ENCODE data around the gene ATXN1. TPM values are rescaled to one million over a fixed set of nuclear protein-coding genes. Genes with fewer than 3 reads are reported as not detected.

The ATXN1 gene
- total and polyA plus RNA-seq, 2 of the 13 experiments (the other 11 are each of a cell fraction or from before 2014, with no cell fraction given): 20.7 to 39.5 TPM

DNA sequence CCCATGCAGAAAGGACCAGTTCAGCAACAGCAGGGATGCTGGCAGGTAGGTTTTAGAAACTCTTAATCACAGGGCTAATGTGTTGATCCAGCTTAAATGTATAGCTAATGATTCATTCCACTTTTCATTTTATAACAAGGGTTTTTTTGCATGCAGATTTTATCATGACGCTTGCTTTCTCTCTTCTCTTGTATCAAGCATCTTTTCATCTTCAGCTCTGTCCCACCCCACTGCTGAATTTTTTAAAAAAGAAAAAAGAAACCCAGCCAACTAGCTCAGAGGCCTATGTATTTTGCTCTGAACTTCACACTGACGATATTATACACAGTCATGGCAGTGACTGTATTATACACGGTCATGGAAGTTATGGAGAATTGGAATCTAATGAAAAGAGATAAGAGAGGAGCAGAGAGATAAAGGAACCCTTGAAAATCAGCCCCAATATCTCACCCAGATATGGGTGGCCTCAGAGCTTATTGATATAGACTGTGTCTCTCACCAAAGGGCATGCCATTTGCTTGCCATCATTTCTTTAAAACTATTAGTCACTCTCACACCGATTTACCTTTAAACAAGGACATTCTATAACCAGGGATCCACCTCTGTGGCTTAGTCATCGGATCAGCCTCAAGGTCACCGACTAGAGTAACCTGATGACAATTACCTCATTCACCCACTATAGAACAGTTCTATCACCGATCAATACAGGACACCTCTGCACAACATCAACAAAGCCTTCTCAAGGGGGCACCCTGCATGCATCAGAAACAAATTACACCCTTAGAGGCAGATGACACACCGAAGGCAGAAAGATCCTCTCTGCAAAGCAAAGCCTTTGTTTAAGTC lies 222.0 kb downstream of the ATXN1 start (continued):
- TF ChIP-seq, protein P1, sequence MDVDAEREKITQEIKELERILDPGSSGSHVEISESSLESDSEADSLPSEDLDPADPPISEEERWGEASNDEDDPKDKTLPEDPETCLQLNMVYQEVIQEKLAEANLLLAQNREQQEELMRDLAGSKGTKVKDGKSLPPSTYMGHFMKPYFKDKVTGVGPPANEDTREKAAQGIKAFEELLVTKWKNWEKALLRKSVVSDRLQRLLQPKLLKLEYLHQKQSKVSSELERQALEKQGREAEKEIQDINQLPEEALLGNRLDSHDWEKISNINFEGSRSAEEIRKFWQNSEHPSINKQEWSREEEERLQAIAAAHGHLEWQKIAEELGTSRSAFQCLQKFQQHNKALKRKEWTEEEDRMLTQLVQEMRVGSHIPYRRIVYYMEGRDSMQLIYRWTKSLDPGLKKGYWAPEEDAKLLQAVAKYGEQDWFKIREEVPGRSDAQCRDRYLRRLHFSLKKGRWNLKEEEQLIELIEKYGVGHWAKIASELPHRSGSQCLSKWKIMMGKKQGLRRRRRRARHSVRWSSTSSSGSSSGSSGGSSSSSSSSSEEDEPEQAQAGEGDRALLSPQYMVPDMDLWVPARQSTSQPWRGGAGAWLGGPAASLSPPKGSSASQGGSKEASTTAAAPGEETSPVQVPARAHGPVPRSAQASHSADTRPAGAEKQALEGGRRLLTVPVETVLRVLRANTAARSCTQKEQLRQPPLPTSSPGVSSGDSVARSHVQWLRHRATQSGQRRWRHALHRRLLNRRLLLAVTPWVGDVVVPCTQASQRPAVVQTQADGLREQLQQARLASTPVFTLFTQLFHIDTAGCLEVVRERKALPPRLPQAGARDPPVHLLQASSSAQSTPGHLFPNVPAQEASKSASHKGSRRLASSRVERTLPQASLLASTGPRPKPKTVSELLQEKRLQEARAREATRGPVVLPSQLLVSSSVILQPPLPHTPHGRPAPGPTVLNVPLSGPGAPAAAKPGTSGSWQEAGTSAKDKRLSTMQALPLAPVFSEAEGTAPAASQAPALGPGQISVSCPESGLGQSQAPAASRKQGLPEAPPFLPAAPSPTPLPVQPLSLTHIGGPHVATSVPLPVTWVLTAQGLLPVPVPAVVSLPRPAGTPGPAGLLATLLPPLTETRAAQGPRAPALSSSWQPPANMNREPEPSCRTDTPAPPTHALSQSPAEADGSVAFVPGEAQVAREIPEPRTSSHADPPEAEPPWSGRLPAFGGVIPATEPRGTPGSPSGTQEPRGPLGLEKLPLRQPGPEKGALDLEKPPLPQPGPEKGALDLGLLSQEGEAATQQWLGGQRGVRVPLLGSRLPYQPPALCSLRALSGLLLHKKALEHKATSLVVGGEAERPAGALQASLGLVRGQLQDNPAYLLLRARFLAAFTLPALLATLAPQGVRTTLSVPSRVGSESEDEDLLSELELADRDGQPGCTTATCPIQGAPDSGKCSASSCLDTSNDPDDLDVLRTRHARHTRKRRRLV (CRISPR knock-in tag; IDR thresholded peaks at IDR 0.05): peak; percentile 52; the same call in 1 of the 2 replicates
- TF ChIP-seq ZNF160 (CRISPR knock-in tag; IDR thresholded peaks at IDR 0.05) (no peak; the same call in 1 of the 2 replicates), PHF8 (CRISPR knock-in tag; IDR thresholded peaks at IDR 0.05) (no peak), NFYC (CRISPR knock-in tag; IDR thresholded peaks at IDR 0.05) (no peak), GATAD1 (CRISPR knock-in tag; IDR thresholded peaks at IDR 0.05) (peak; percentile 58), XRCC5 (optimal IDR thresholded peaks at IDR 0.05; ENCODE audit: low read length) (no peak), SAP130 (CRISPR knock-in tag; IDR thresholded peaks at IDR 0.05; ENCODE audit: low read depth) (peak; percentile 84), FOXP1 (IDR thresholded peaks at IDR 0.05) (peak; percentile 88), FOXP1 (CRISPR knock-in tag; IDR thresholded peaks at IDR 0.05) (peak; percentile 97), SP5 (CRISPR knock-in tag; IDR thresholded peaks at IDR 0.05; ENCODE audit: borderline replicate concordance, low read depth) (peak; percentile 37; the same call in 1 of the 2 replicates), ZNF547 (CRISPR knock-in tag; IDR thresholded peaks at IDR 0.05) (no peak), ZNF550 (CRISPR knock-in tag; IDR thresholded peaks at IDR 0.05; ENCODE audit: borderline replicate concordance) (no peak), ZNF614 (CRISPR knock-in tag; IDR thresholded peaks at IDR 0.05; ENCODE audit: borderline replicate concordance) (peak; percentile 91), RFX3 (CRISPR knock-in tag; IDR thresholded peaks at IDR 0.05) (no peak), TMF1 (CRISPR knock-in tag; IDR thresholded peaks at IDR 0.05; ENCODE audit: low read depth) (no peak), NCOA2 (CRISPR knock-in tag; IDR thresholded peaks at IDR 0.05) (peak; percentile 84), TBL1XR1 (IDR thresholded peaks at IDR 0.05; ENCODE audit: borderline replicate concordance, low read length, partially characterized antibody) (peak; percentile 76), ZIK1 (CRISPR knock-in tag; IDR thresholded peaks at IDR 0.05; ENCODE audit: borderline replicate concordance, low read depth) (no peak), THYN1 (CRISPR knock-in tag; IDR thresholded peaks at IDR 0.05; ENCODE audit: borderline replicate concordance, low read depth) (no peak)
- TF ChIP-seq, protein P2, sequence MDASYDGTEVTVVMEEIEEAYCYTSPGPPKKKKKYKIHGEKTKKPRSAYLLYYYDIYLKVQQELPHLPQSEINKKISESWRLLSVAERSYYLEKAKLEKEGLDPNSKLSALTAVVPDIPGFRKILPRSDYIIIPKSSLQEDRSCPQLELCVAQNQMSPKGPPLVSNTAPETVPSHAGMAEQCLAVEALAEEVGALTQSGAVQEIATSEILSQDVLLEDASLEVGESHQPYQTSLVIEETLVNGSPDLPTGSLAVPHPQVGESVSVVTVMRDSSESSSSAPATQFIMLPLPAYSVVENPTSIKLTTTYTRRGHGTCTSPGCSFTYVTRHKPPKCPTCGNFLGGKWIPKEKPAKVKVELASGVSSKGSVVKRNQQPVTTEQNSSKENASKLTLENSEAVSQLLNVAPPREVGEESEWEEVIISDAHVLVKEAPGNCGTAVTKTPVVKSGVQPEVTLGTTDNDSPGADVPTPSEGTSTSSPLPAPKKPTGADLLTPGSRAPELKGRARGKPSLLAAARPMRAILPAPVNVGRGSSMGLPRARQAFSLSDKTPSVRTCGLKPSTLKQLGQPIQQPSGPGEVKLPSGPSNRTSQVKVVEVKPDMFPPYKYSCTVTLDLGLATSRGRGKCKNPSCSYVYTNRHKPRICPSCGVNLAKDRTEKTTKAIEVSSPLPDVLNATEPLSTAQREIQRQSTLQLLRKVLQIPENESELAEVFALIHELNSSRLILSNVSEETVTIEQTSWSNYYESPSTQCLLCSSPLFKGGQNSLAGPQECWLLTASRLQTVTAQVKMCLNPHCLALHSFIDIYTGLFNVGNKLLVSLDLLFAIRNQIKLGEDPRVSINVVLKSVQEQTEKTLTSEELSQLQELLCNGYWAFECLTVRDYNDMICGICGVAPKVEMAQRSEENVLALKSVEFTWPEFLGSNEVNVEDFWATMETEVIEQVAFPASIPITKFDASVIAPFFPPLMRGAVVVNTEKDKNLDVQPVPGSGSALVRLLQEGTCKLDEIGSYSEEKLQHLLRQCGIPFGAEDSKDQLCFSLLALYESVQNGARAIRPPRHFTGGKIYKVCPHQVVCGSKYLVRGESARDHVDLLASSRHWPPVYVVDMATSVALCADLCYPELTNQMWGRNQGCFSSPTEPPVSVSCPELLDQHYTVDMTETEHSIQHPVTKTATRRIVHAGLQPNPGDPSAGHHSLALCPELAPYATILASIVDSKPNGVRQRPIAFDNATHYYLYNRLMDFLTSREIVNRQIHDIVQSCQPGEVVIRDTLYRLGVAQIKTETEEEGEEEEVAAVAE (CRISPR knock-in tag; IDR thresholded peaks at IDR 0.05; ENCODE audit: borderline replicate concordance): peak; percentile 63; the same call in 1 of the 2 replicates
- TF ChIP-seq, protein P3, sequence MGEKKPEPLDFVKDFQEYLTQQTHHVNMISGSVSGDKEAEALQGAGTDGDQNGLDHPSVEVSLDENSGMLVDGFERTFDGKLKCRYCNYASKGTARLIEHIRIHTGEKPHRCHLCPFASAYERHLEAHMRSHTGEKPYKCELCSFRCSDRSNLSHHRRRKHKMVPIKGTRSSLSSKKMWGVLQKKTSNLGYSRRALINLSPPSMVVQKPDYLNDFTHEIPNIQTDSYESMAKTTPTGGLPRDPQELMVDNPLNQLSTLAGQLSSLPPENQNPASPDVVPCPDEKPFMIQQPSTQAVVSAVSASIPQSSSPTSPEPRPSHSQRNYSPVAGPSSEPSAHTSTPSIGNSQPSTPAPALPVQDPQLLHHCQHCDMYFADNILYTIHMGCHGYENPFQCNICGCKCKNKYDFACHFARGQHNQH (CRISPR knock-in tag; IDR thresholded peaks at IDR 0.05): peak; percentile 91
